Right lobe of liver (tissue), 6 donors: ENCODE results near the gene AKT3. TPM values are rescaled to one million over a fixed set of nuclear protein-coding genes. Genes with fewer than 3 reads are reported as not detected.
A peak's percentile ranks its signal among the peaks of the same experiment; 100 is the strongest.

Experiments
- ATAC-seq, 4 donors: fragments of 200-7000 bp; cut with Tn5 transposase; one replicate each; pipeline ENCODE4 v1.9.1; 2020; ENCODE audit warnings: mild to moderate bottlenecking in 4 of 4, moderate library complexity in 4 of 4
- DNase-seq, 3 donors: peaks; one replicate each; pipeline ENCODE4 v3.0.0-alpha.2; 2020
- H3K27ac ChIP-seq, 3 donors: fragments of 200-600 bp; one replicate each; pipeline ENCODE4 v1.8.0; 2022
- H3K27me3 ChIP-seq, 2 donors: fragments of 200-600 bp; one replicate each; pipeline ENCODE4 v1.8.0; 2022
- H3K36me3 ChIP-seq, 4 donors: fragments of 200-600 bp; sonication (generic) in 1 of 4; one replicate each; pipeline versions ENCODE4 v1.5.1 to v1.8.0; 2017 to 2022; ENCODE audit warnings: control low read depth in 1 of 4
- H3K4me1 ChIP-seq, 4 donors: fragments of 200-600 bp; sonication (generic) in 1 of 4; one replicate each; pipeline versions ENCODE4 v1.5.1 to v1.8.0; 2017 to 2022; ENCODE audit warnings: control low read depth in 1 of 4
- H3K4me3 ChIP-seq, 3 donors: fragments of 200-600 bp; one replicate each; pipeline ENCODE4 v1.8.0; 2022
- H3K9me3 ChIP-seq, 4 donors: fragments of 200-600 bp; sonication (generic) in 1 of 4; one replicate each; pipeline versions ENCODE4 v1.5.1 to v1.8.0; 2017 to 2022; ENCODE audit warnings: control low read depth in 1 of 4
- POLR2A ChIP-seq: fragments of 450-650 bp; IDR thresholded peaks from one replicate; pipeline ENCODE4 v1.6.1; 2017; ENCODE audit warnings: antibody characterized with exemption, mild to moderate bottlenecking
- WGBS: methylation state at CpG from one replicate; pipeline ENCODE4 v1.1.6; 2018; ENCODE audit warnings: low coverage, low lambda C conversion rate; ENCODE audit not compliant: insufficient coverage; ENCODE audit errors: missing lambda C conversion rate; 5-methylcytosine and 5-hydroxymethylcytosine counted together
- intact Hi-C, 2 donors: fragments of 100-400 bp; cut with DNase I; formaldehyde crosslinking; loops; one replicate each; pipeline versions ENCODE4 v1.11.2 to v1.14.1; 2022
- long read RNA-seq: library from polyadenylated mRNA; unstranded; transcript quantifications from one replicate; pipeline ENCODE4 v2.0.0, GENCODE V29; 2019
- total RNA-seq, 6 experiments: library from RNA; depleted of rRNA in 2 of 6; stranded (reverse); fragments of >200 nt in 2 of 6; fragmentation: NEBNext Ultra II Directional in 3 of 6; extraction: Animal tissue kit (Norgen Biotek cat#: 25700) in 3 of 6; gene quantifications; one replicate each; pipeline versions ENCODE4 v1.1.0 to v1.2.4, GENCODE V29; 2016 to 2023
- TF ChIP-seq, protein P1 (sequence below), 4 donors: fragments of 200-600 bp in 3 of 4; fragments of 450-650 bp in 1 of 4; IDR thresholded peaks; one replicate each; pipeline versions ENCODE4 v1.5.1 to v1.8.0; 2016 to 2022; ENCODE audit warnings: antibody characterized with exemption in 4 of 4, mild to moderate bottlenecking in 2 of 4
- donor health status: DM: no; HTN: yes; CAD: no.
- donor health status: DM: no; HTN: no; CAD: no.
- donor health status: DM: no; HTN: no; CAD: no.
- donor health status: DM: no; HTN: yes; CAD: no.
- donor health status: DM: no; HTN: yes; CAD: no.

Gene AKT3
- 1 to 10 TPM; 4.9 to 9.6 (median 6.8) TPM for total RNA-seq
- long read RNA-seq, partial matches to known transcripts, result 0 of 1 reads
- long read RNA-seq, other reads (novel, unspliced or antisense), result 1 of 1 reads

DNA sequence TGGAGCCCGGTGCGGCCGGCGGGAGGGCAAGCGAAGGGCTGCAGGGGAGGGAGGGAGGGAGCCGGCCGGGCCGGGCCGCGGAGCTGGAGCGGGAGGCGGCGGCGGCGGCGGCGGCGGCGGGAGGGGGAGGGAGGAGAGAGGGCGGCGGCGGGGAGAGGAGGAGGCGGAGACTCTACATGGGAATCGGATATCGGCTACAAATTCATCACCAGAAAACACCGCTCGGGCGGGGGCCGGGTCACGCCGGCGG, at the start of gene AKT3:
Gene AKT3 (minus strand): TSS at position 42 of the 250 bp plus-strand sequence. CDS start 7,073 bp downstream, outside the sequence.
- Histone ChIP-seq H3K36me3 (no peaks in the 10 kb centered on the region), H3K4me3 (peak within 1 kb of the TSS; percentile 52 to 59 (median 57)), H3K9me3 (no peaks in the 10 kb centered on the region), H3K27me3 (peaks cover 5 to 7% of the 10 kb centered on the region in 2 donors), H3K27ac (peak within 1 kb of the TSS; percentile 74 to 89 (median 75)), H3K4me1 (peaks cover 0 to 9% (median 0%) of the 10 kb centered on the region in 4 donors)
- TF ChIP-seq, protein P1, sequence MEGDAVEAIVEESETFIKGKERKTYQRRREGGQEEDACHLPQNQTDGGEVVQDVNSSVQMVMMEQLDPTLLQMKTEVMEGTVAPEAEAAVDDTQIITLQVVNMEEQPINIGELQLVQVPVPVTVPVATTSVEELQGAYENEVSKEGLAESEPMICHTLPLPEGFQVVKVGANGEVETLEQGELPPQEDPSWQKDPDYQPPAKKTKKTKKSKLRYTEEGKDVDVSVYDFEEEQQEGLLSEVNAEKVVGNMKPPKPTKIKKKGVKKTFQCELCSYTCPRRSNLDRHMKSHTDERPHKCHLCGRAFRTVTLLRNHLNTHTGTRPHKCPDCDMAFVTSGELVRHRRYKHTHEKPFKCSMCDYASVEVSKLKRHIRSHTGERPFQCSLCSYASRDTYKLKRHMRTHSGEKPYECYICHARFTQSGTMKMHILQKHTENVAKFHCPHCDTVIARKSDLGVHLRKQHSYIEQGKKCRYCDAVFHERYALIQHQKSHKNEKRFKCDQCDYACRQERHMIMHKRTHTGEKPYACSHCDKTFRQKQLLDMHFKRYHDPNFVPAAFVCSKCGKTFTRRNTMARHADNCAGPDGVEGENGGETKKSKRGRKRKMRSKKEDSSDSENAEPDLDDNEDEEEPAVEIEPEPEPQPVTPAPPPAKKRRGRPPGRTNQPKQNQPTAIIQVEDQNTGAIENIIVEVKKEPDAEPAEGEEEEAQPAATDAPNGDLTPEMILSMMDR (IDR thresholded peaks at IDR 0.05), result no peak
- no peak for TF ChIP-seq POLR2A
- WGBS, result 0% methylated on average over 7 of the region's 32 CpGs
- intact Hi-C loops, result no loop called here
- DNase-seq (peak; percentile 63 to 78 (median 71)), ATAC-seq (peak; percentile 74 to 79 (median 78))

DNA sequence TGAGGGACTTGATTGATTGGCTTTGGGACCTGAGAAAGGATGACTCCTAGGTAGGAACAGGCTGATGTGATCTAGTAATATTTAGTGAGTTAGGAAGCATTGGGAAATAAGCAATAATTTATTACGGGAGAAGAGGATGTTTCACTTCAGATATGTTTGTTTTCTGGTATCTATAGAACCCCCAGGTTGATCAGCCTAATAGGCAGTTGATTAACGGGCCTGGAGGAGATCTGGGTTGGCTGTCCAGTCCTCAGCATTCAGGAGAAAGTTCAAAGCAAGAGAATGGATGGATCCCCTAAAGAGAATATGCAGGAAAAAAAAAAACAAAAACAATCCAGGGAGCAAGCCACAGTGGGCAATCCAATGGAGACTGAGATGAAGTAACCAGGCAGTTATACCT, 48.2 kb upstream of the AKT3 start:
- 49% methylated on average over 2 of the region's 2 CpGs for WGBS
- Histone ChIP-seq H3K27me3 (peaks cover 1 to 5% of the 10 kb centered on the region in 2 donors), H3K4me3 (no peak overlapping the region), H3K9me3 (no peaks in the 10 kb centered on the region), H3K36me3 (no peaks in the 10 kb centered on the region), H3K4me1 (no peaks in the 10 kb centered on the region), H3K27ac (no peak overlapping the region)
- intact Hi-C loops, result no loop called here
- ATAC-seq (no peak), DNase-seq (no peak)
- TF ChIP-seq POLR2A, result no peak
- TF ChIP-seq, protein P1 (IDR thresholded peaks at IDR 0.05), result no peak

DNA sequence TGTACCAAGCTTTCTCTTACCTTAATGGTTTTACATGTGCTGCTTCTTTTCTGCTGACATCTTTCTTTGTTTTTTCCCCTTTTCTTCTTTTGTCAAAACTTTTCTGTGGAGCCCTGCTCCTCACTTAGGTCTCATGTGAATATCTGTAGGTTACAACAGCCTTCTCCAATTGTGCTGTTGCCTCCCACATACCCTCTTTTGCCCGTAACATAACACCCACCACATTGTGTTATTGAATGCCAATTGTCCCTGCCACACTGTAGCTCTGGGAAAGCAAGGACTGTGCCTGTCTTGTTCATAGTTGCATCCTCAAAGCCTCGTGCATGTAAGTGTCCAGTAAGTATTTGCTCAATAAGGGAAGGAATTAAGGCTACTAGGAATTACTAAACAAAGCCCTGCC, 46.3 kb upstream of the AKT3 start:
- 64% methylated on average over 2 of the region's 2 CpGs for WGBS
- H3K9me3 ChIP-seq, result no peaks in the 10 kb centered on the region
- no peaks in the 10 kb centered on the region for H3K4me1 ChIP-seq
- intact Hi-C loops, result no loop called here
- no peak for DNase-seq
- TF ChIP-seq, protein P1 (IDR thresholded peaks at IDR 0.05), result no peak
- no peak for TF ChIP-seq POLR2A
- no peak overlapping the region for H3K27ac ChIP-seq
- H3K4me3 ChIP-seq, result no peak overlapping the region
- H3K36me3 ChIP-seq, result no peaks in the 10 kb centered on the region
- peaks cover 5 to 6% of the 10 kb centered on the region in 2 donors for H3K27me3 ChIP-seq
- no peak for ATAC-seq

DNA sequence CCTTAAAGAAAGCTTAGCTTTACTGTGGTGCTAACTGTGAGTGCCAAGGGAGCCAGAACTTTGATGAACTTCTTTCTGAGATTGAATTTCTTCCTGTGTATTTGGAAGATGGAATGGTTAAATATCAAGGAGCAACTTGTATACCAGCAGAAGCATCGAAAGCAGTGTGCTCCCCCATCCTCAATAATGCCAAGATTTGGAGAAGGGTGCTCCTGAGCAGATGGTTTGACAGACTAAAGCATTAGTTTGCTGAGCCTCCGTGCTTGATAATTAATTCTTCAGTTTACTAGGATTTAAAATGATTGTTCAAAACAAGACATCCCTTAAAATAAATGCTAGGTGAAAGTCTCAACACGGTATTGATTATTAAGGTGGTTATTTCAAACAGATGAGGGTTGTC, 42.4 kb upstream of the AKT3 start:
- H3K27ac ChIP-seq, result no peak overlapping the region
- no peaks in the 10 kb centered on the region for H3K4me1 ChIP-seq
- H3K9me3 ChIP-seq, result no peaks in the 10 kb centered on the region
- intact Hi-C loops, result no loop called here
- DNase-seq (no peak), ATAC-seq (no peak)
- H3K4me3 ChIP-seq, result no peak overlapping the region
- TF ChIP-seq POLR2A, result no peak
- TF ChIP-seq, protein P1 (IDR thresholded peaks at IDR 0.05), result no peak
- peaks cover 0 to 6% of the 10 kb centered on the region in 2 donors for H3K27me3 ChIP-seq
- WGBS, result 74% methylated on average over 3 of the region's 3 CpGs
- no peaks in the 10 kb centered on the region for H3K36me3 ChIP-seq

DNA sequence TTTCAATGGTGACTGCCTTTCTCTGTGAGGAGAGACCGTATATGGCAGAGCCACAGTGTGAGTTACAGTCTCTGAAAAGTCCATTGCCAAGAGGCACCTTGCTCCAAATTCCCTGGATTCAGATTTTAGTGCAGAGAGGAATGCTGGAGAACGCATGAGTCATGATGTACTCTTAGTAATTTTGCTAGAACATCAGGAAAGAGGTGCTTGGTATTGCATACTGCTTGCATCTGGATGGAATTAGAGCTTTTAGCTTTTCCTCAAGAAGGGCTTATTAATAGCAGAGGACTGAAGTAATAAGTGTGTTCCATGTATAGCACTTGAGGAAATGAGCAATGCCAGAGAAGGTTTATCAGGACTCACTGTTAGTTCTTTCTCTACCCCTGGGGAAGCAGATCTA, 40.5 kb upstream of the AKT3 start:
- WGBS, result 52% methylated on average over 2 of the region's 2 CpGs
- TF ChIP-seq POLR2A, result no peak
- TF ChIP-seq, protein P1 (IDR thresholded peaks at IDR 0.05), result no peak
- H3K4me3 ChIP-seq, result no peak overlapping the region
- H3K9me3 ChIP-seq, result no peaks in the 10 kb centered on the region
- H3K36me3 ChIP-seq, result no peaks in the 10 kb centered on the region
- no peak overlapping the region for H3K27ac ChIP-seq
- intact Hi-C loops, result no loop called here
- DNase-seq, result no peak
- H3K4me1 ChIP-seq, result no peaks in the 10 kb centered on the region
- no peak for ATAC-seq
- H3K27me3 ChIP-seq, result peaks cover 0 to 6% of the 10 kb centered on the region in 2 donors
